ENCODE measurements around the gene STK38L.

Gene STK38L

DNA sequence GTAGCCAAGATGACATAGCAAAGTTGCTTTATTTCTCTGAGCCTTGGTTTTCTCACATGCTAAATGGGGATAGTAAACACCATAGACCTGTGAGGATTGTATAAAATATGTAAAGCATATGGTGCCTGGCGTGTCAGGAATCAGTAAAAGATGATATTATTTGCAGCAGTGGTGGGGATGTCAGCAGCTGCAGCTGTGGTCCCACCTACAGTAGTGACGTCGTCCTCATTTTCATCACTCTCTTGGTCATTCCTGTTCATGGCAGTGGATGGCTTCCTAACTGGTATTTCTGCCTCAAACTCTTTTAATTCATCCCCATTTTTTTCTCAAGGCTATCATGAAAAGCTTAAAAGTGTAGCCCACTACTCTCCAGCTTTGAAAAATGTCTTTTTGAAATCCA is 100.7 kb downstream of the STK38L start:
- no peak for DNase-seq (ENCODE audit: low read depth in 2 of 3, low spot score in 1 of 3)

DNA sequence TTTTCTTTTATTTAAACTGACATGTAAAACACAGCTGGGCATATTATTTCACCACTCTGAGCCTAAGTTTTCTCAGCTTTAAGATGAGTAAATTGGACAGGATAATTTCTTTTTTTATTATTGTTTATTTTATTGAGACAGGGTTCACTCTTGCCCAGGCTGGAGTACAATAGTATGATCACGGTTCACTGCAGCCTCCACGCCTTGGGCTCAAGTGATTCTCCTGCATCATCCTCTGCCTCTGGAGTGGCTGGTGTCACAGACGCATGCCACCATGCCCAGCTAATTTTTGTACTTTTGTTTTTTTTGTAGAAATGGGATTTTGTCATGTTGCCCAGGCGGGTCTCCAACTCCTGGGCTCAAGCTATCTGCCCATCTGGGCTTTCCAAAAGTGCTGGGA is 101.3 kb downstream of the STK38L start:
- DNase-seq (ENCODE audit: low read depth in 2 of 3, low spot score in 1 of 3) = no peak

DNA sequence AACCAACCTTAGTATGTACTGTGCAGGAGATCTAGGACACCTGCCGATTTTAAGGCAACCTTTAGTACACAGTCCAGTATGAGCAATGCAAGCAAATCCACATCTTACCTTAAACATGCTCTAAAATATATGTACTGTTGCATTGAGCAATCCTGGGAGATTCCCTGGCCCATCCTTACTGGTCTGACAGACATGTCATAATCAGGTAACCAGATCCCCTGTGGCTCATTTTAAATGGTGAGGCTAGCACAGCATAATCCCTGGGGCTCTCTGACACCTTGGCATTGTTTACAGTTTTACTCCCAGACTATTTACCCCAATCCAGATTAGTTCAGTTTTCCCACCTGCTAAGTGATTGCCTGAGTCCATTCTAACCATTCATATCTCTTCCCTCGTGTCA is 103.7 kb downstream of the STK38L start:
- no peak for DNase-seq (ENCODE audit: low read depth in 2 of 3, low spot score in 1 of 3)

DNA sequence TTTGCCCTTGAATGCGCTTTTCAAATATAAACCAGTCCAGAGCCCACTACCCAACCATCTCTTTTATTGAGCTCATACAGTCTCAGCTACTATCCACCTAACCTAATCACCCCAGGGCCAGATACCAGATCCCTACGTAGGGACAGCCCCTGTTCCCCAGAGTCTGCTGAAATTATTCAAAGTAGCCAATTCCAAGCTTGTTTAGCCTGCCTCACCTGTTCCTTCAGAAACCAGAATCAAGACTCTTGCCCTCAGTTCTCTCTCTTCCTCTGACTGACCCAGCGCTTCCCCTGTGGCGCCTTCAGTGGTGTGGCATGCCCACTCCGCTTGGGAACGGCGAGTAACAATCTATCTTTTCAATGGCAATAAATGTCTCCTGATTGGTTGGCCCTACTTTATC is 107.4 kb downstream of the STK38L start:
- no peak for DNase-seq (ENCODE audit: low read depth in 2 of 3, low spot score in 1 of 3)

DNA sequence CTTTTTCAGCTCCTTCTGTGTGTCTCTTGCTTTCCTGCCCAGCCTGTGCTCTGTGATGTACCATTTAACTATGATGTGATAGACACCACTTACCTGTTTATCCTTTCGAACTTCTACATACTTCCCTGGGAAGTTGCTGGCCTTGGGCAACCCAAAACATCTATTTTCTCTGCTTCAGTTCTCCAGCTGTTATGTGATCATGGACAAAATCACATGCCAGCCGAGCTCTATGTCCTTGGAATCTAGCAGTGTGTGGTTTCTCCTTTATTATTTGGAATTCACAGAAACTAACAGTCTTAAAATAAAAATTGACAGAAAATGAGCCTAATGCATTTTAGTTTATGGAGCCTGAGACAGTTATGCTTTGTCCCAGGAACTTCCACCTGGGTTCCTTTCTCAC is 111.4 kb downstream of the STK38L start:
- DNase-seq (ENCODE audit: low read depth in 2 of 3, low spot score in 1 of 3) = no peak

DNA sequence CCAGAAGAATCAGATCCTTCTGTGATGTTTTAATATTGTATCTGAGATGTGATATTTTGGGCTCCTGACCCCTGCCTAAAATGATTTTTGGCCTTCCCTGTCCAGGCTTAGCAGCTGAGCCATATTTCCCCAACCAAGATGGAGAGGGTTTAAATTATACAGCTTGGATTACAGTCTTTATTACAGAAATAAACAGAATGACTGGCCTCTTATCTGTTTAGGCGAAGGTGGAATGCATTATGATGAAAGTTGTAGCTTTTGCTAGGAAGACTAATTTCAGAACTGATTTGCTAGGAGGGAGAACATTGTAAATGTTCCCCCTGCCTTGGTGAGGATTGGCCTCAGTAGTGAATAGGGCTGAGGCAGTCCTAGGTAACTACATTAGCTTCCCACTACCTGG is 111.9 kb downstream of the STK38L start:
- no peak for DNase-seq (ENCODE audit: low read depth in 2 of 3, low spot score in 1 of 3)

DNA sequence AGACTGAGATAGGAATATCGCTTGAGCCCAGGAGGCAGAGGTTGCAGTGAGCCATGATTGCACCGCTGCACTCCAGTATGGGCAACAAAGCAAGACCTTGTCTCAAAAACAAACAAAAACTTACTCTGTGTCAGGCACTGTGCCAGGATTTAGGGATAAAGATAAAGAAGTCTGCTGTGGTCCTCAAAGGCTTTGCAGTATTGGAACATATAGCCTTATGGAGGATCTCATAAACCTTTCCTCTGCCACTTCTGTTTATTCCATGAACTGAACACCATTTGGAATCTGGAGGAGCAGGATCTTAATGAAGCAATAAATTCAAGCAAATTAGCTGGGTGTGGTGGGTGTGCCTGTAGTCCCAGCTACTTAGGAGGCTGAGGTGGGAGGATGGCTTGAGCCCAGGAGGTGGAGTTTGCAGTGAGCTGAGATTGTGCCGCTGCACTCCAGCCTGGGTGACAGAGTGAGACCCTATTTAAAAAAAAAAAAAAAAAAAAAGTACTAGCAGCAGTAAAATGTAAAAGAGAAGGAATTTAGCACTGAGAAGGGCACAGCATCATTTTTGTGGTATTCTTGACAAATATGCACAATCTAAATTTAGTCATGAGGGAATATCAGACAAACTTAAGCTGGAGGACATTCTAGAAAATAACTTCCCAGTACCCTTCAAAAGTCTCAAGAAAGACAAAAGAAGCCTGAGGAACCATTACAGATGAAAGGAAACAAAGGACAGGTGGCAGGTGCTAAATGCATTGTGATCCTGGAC is 115.7 kb downstream of the STK38L start:
- DNase-seq (ENCODE audit: low read depth in 2 of 3, low spot score in 1 of 3) = no peak

DNA sequence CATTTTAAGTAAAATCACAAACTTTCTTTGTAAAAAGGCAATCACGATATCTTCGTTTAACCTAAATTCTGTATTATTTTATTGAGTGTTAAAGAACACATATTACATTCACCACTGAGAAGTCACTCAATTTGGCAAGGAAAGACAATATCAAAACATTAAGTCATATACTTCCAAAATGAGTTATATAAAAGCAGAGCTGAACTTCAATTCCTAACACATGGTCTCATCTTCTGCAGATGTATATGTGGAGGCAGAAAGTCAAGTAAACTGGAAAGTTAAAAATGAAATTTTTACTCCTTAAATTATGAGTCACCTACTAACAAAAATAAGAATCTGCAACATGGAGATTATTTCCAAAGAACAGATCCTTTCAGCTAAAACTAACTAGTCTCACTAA is 117.3 kb downstream of the STK38L start:
- DNase-seq (ENCODE audit: low read depth in 2 of 3, low spot score in 1 of 3) = no peak

DNA sequence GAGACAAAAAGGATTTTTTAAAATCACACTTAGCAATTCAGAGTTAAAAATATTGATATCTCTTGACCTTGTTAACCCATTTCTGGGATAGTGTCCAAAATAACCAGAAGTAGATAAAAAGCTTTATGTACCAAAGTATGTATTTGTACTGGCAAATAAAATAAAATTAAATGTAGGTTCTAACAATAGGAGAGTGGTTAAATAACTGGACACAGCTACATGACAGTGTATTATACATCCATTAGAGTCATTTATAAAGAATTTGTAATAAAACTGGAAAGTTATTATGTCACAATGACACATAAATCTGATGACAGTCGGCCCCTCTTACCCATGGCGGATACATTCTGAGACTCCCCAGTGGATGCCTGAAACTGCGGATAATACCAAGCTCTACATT is 122.5 kb downstream of the STK38L start:
- DNase-seq (ENCODE audit: low read depth in 2 of 3, low spot score in 1 of 3) = no peak

DNA sequence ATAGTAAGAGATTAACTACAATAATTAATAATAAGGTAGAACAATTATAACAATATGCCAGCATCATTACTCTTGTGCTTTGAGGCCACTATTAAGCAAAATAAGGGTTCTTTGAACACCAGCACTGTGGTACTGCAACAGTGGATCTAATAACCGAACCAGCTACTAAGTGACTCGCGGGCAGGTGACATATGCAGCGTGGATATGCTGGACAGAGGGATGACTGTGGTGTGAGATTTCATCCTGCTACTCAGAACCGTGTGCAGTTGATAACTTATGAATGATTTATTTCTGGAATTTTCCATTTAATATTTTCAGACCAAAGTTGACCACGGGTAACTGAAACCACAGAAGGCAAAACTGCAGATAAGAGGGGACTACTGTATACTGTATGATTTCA is 123.0 kb downstream of the STK38L start:
- no peak for DNase-seq (ENCODE audit: low read depth in 2 of 3, low spot score in 1 of 3)
